Suprapubic skin (tissue), 3 donors: Measurements from ENCODE around the gene MRAS.

Experiments
- EP300 ChIP-seq: sonication (generic); formaldehyde crosslinking; IDR thresholded peaks from one replicate; pipeline ENCODE4 v1.6.1; 2017; ENCODE audit warnings: antibody characterized with exemption
- POLR2A ChIP-seq, 2 donors: fragments of 450-650 bp; IDR thresholded peaks; one replicate each; pipeline ENCODE4 v1.6.1; 2017; ENCODE audit warnings: antibody characterized with exemption in 2 of 2, mild to moderate bottlenecking in 2 of 2, moderate library complexity in 2 of 2
- TF ChIP-seq, protein P1 (sequence below), 2 donors: fragments of 200-600 bp in 1 of 2; fragments of 450-650 bp in 1 of 2; sonication (generic) in 1 of 2; IDR thresholded peaks; one replicate each; pipeline ENCODE4 v1.5.1; 2016 to 2019; ENCODE audit warnings: antibody characterized with exemption in 2 of 2, mild to moderate bottlenecking in 1 of 2, moderate library complexity in 1 of 2

DNA sequence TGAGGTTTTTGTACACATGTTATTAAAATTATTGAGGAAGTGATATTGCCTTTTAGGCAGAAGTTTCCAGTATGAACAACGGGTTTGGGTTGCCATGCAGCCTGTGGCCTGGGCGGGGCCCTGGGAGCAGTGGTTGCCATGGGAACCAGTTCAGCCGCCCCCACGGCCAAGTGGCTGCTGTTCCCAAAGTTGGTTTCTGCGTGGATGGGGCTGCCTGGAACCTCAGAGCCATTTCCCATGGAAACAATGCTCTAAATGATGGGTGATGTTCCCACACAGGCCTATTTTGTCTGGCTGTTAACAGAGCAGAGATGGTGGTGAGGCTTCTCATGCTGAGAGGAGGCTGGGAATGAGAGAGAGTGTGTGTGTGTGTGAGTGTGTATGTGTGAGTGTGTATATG, 19.5 kb downstream of the MRAS start:
- TF ChIP-seq, protein P1, sequence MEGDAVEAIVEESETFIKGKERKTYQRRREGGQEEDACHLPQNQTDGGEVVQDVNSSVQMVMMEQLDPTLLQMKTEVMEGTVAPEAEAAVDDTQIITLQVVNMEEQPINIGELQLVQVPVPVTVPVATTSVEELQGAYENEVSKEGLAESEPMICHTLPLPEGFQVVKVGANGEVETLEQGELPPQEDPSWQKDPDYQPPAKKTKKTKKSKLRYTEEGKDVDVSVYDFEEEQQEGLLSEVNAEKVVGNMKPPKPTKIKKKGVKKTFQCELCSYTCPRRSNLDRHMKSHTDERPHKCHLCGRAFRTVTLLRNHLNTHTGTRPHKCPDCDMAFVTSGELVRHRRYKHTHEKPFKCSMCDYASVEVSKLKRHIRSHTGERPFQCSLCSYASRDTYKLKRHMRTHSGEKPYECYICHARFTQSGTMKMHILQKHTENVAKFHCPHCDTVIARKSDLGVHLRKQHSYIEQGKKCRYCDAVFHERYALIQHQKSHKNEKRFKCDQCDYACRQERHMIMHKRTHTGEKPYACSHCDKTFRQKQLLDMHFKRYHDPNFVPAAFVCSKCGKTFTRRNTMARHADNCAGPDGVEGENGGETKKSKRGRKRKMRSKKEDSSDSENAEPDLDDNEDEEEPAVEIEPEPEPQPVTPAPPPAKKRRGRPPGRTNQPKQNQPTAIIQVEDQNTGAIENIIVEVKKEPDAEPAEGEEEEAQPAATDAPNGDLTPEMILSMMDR (IDR thresholded peaks at IDR 0.05), result no peak
- no peak for TF ChIP-seq EP300
- TF ChIP-seq POLR2A (IDR thresholded peaks at IDR 0.05), result no peak
